Measurements from ENCODE around the gene ANKRD55.
"Not testable (repeated sequence)": the region's sequence is repeated elsewhere in the genome, so short reads cannot be mapped to it uniquely, and the experiment has no call there.

Gene ANKRD55

DNA sequence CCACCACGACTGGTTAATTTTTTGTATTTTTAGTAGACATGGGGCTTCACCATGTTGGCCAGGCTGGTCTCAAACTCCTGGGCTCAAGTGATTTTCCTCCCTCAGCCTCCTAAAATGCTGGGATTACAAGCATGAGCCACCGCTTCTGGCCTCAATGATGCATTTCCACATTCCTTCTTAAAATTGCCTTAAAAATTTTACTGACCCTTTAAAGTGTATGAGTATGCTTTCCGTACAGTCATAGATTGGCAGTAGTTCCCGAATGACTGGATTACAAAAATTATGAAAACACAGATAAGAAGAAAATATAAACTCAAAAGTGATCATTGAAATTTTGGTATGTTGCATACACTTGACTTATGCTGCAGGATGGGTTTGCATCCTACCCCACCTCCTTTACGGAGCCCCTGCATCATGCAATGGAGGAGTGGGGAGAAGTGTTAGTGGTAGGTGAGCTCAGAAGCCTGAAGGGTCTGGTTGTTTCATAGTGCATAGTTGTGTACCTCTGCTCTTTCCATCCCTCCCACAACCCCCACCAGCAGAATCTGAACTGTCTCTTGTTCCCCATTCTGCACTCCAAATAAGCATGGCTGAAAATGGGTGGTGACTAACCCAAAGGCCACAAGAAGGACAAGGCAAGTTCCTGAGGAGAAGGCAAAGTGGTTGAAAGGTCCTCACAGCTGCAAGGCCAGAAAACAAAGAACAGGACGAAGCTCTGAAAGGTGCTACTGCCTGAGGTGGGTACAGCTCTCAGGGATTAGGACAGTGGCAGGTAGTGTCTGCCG is 26.8 kb downstream of the ANKRD55 start:
- no peak for DNase-seq

DNA sequence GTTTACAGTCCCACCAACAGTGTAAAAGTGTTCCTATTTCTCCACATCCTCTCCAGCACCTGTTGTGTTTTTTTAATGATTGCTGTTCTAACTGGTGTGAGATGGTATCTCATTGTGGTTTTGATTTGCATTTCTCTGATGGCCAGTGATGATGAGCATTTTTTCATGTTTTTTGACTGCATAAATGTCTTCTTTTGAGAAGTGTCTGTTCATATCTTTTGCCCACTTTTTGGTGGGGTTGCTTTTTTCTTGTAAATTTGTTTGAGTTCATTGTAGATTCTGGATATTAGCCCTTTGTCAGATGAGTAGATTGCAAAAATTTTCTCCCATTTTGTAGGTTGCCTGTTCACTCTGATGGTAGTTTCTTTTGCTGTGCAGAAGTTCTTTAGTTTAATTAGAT is 29.2 kb downstream of the ANKRD55 start:
- DNase-seq = not testable (repeated sequence)

DNA sequence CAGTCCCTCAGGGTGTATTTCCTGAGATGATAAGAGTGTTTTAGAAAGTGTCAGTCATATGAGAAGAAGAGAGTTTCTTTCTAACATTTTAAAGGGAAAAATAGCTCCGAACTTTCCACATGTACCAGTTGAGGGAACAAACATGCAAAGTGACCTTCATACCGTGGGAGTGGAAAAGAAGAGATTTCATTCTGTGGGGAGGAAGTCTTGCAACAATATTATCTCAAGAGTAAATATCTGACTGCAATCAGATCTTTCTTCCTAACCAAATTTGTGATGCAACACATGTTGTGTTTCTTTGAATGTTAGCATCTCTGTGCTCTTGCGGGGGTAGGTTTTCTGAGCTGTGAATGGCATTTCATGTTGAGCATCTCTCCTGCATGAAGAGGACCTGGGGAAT is 30.6 kb downstream of the ANKRD55 start:
- no peak for DNase-seq

DNA sequence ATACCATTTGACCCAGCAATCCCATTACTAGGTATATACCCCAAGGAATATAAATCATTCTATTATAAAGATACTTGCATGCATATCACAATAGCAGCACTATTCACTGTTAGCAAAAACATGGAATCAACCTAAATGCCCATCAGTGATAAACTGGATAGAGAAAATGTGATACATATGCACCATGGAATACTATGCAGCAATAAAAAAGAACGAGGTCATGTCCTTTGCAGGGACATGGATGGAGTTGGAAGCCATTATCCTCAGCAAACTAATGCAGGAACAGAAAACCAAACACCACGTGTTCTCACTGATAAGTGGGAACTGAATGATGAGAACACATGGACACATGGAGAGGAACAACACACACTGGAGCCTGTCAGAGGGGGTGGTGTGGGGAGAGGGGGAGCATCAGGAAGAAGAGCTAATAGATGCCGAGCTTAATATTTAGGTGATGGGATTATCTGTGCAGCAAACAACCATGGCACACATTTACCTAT is 31.3 kb downstream of the ANKRD55 start:
- not testable (repeated sequence) for DNase-seq

DNA sequence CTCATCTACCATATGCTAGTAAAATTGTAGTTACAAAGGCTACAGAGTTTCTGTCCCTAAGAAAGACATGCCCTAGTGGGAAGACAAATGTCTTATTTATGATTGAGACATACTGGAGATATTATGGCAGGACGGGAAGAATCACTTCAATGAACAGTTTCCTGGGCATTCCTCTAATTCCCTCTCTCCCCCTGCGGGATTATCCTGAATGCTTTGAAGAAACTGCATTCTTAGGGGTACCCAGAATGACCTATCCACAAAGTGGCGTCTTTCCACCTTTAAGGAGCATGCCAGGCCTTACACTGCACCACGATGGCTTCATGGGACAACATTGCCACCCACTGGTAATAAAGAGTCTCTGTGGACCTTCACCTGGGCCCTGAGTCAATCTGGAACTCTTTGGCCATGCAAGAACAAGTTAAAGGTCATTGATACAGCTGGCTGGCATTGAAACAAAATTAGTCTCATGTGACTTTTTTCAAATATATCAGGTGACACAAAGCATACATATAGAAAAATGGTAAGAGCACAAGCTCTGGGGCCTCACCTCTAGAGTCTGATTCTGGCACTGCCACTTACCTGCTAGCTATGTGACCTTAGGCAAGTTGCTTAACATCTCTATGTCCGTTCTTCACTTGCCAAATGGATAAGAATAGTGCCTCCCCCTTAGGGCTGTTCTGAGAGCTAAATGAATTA is 32.0 kb downstream of the ANKRD55 start:
- peak; percentile 73 for DNase-seq

DNA sequence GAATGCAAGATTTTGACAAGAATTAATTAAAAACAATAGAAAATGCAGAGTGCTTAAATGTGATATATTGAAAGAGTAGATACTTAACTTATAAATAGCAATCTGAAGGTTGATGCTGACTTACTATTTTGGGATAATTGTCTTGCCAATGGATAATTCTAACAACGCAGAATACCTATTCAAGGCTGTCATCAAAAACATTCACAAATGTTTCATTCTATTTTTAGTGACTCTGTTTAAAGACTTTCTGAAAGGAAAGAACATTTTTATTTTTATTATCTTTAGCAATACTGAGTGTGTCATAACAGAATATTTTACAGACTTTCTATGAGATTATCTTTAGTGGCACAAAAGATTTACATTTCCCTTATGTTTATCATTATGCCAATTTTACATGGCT is 38.1 kb downstream of the ANKRD55 start:
- DNase-seq = no peak

DNA sequence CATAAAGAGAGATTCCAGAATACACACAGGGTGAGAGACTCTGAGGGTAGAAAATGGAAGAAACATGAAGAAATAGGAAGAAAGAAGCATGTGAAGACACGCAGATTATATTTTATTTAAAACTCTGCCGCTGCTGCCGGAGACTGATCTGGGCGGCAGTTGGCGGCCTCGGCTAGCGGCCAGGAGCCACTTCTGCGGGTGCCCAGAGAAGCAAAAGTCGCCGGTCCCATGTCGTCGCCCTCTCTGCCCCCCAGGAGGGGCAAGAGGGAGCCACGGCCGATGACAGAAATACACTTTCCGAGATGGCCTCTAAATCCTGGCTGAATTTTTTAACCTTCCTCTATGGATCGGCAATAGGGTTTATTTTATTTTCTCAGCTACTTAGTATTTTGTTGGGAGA is 40.9 kb downstream of the ANKRD55 start:
- DNase-seq = no peak

DNA sequence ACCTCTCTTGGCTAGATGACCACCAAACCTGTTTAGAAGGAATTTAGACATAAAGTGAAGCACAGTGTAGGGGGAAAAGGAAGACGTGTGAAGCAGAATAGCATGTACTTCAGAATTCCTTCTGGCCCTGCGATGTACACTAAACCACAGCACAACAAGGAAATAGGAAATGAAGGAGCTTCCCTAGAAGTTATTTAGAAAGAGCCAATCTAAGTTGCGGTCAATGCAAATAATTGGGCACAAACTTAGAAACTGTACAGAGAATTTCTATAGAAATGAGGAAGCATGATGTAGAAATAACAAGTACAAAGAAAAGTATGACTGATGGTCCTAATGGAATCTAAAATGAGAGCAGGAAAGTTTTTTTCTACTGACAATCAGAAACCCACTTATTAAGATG is 41.5 kb downstream of the ANKRD55 start:
- no peak for DNase-seq

DNA sequence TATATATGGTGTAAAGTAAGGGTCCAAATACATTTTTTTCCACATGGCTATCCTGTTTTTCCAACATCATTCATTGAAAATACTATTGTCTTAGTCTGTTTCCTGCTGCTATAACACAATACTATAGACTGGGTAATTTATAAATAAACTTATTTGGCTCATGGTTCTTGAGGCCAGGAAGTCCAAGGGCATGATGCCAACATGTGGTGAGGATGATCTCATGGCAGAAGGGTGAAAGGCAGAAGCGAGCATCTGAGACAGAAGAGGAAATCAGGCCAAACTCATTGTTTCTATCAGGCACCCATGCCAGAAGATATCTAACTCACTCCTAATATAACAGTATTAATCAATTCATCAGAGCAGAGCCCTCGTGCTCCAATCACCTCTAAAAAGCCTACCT is 42.6 kb downstream of the ANKRD55 start:
- DNase-seq = peak; percentile 77

DNA sequence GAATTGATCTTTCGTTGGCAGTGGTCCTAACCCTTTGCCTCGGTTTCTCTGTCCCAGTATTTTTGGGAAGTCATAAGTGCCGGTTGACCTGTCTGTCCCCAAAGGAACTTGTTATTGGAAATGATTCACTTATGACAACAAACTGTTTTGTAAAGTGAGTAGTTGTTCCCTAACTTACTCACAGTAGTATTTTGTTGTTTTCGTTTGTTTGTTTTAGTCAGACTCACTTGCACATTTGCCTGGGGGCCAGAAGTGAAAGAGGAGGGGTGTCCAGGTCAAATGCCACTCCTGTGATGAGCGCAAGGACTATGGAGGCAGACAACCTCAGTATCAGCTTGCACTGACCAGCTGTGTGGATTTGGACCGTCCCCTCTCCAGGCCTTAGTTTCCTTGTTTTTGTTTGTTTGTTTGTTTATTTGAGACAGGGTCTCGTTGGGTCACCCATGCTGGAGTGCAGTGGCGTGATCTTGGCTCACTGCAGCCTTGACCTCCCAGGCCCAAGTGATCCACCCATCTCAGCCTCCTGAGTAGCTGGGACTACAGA is 47.3 kb downstream of the ANKRD55 start:
- no peak for DNase-seq

DNA sequence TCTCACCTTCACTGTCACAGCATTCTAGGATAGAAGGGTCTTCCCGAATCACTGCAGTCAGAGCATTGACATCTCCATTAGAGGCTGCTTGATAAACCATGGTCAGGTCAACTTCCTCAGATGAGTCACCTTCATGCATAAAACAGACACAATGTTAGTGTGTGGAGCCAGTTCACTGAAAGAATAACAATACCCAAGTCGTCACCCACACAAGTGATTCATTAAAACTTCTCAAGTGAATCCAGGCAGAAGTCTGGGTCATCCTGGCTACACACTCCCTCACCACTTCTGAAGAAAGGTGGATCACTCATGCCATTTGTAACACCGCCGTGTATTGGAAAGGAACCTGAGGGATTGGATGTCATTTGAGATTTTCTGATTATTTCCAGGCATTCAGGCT is 49.6 kb downstream of the ANKRD55 start:
- DNase-seq = no peak

DNA sequence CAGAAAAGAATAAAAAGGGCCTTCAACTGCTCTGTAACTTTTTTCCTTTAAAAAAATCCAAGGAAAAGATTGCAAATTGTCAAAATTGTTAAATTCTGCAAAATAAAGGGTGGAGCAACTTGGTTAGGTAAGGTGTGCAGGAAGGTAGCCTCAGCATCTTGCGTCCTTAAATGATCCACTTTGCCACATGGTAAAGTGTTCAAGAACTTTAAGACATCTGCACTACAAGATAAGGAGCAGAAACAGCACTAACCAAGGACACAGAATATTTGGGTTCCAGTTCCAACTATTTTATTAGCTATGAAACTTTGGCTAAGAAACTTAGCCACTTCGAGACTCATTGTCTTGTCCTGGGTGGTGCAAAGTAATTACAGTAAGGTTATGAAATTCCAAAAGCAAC is 53.7 kb downstream of the ANKRD55 start:
- DNase-seq = no peak

DNA sequence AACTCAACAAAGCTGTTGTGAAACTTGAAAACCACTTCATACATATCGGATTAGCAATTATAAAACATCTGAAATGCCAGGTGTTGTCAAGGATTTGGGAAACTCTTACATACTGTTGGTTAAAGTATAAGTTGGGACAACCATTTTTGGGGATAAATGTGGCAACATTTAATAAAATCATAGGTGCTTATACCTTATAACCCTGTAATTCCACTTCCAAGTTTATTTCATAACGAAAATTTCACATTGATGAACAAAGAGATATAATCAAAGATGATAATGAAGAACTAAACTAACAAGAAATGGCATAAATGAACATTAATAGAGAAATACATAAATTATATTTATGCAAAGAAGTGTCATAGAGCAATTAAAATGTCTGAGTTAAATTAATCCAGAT is 54.3 kb downstream of the ANKRD55 start:
- DNase-seq = no peak

DNA sequence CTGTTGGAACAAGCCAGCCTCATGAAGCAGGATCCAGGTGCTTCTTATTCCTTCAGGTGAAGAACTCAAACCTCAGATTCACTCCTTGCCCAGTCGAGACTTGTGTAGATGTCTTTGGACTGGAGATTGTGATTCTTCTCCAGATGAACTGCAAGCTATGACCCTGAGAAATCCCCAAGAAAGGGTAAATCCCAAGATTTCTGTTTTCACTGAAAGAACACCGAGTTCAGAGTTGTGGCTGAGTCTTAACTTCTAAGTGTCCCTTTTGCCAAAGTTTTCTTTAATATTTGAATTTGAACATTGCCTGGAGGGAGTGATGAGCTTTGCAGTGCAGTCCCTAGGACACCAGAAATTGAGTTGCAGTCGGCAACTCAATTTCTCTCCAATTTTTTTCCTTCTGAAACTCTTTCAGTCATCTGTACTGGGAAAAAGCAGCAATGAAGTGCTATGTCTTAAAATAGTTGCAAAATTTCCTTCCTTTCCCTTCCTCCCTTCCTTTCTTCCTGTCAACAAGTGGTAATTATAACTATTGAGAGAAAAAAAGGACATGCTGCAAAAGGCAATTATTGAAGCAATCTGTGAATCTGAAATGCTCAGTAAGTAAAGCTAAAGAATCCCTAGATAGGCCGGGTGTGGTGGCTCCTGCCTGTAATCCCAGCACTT is 56.1 kb downstream of the ANKRD55 start:
- no peak for DNase-seq

DNA sequence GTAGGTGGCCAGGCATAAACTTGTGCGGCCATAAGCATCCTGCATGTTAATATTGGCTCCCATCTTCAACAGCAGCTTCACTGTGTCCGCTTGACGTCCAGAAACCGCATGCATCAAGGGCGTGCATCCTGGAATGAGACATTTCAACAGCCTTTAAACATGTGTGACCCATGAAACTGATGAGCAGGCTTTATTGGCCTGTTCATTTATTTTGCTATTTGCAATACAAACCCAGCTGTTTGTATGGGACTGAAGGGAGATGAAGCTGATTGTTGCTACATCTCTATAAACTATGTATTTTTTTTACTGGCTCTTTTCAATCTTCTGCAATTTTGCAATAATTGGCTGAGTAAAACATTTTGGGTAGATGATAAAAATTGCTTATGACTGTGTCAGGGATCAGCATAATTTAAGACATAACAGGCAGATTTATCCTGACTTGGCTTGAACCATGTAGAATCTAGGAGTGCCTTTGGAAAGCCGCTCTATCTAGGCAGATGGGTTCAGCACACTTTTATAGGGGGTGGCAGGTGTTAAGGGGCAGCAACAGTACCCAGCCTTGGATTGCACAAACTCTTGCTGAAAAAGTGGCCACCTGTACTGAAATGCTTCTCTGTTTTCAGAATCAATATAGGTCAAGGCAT is 56.9 kb downstream of the ANKRD55 start:
- DNase-seq = no peak

DNA sequence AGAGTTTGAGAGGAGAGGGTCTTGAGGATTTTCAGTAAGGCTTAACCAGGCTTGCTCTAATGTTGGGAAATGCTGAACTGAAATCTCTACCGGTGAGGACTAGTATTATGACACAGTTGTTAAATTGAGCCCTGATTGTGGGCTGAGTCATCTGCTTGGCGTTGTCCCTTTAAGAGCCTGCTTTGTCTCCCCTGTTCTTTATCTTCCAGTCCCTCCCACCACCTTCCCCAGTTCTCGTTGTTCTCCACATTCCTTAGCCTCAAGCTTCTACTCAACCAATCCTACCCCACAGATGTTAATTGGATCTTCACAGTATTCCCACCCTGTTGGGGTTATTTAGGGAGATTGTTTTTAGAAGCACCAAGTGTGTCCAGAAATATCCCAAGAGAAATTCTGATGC is 57.6 kb downstream of the ANKRD55 start:
- DNase-seq = no peak

DNA sequence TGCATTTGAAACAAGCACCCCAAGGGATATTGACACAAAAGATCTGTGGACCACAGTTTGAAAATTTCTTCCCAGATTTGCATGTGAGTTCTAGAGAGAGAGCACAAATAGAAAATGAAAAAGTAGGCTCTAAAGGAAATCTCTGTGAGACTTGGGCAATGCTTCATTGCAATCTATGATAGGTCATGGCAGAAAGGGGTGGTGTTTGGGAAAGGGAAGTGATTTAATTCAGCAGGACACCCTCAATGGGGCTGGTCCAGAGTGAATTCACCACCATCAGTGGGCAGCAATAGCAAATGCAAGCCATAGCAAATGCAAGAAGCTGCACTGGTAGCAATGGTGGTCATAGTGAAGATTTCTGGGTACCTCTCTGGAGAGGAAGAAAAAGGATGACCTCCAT is 58.1 kb downstream of the ANKRD55 start:
- no peak for DNase-seq

DNA sequence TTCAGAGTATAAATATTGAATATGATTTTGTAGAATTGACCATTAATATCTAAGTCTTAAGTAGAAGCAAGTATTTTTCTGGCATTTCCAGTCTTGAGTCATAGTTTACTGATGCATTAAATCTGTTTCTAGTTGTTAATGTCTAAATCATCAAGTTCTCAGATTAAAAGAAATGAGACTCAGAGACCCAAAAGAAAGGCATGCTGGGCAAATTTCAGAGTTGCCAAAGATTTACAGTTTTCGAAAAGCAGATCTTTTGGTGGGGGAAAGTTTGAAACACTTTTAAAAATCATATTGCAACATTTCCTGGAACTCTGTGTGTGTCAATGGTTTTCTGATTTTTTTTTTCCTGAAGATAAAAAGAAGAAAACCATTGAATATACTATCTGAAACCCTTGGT is 60.9 kb downstream of the ANKRD55 start:
- no peak for DNase-seq

DNA sequence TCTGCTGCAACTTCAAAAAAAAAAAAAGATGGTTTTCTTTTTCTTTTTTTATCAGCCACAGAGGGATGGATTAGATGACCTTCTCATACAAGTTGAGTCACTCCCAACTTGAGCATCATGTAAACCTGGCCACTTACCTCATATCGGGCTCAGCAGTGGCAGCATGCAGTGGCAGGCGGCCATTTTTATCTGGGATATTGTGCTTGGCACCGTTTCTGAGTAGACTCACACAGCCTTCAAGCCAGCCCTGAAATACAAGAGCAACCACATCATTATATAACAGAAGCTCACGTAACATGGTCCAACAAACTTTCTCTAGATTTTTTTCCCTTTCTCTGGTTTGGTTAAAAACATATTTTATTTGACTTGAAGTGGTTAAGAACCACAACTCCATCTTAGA is 62.6 kb downstream of the ANKRD55 start:
- DNase-seq = no peak

DNA sequence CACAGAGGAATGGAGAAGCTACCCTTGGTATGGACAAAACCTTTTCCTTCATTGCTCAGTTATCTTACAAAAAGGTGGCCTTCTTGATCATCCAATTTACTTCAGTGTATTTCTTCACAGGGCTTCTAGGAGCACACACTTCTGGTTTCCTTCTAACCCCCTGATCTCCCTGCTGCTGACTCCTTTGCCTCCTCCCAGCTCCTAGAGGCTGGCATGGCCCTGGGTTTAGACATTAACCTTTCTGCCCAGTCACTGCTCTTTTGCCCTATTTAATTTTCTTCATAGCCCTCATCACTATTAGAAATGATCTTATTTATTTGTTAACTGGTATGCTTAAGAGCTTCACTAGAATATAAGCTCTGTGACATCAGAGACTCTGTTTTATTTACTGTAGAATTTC is 63.2 kb downstream of the ANKRD55 start:
- no peak for DNase-seq

DNA sequence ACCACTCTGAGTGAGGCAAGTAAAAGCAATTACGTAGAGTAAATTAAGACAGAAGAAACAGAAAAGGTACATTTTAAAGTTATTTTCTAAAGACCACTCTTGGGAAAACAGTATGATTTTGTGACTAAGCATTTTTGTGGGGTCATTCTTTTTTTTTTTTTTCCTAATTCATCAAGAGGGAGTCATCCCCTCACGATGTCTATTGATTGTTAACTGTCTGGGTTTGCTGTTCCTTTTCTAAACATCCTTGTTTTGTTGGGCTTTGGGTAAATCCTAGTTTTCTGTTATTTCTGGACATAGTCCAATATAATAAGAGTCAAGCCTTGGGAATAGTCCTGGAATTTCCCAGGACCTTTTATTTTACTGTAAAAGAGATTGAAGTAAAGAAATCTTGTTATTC is 63.8 kb downstream of the ANKRD55 start:
- DNase-seq = no peak

DNA sequence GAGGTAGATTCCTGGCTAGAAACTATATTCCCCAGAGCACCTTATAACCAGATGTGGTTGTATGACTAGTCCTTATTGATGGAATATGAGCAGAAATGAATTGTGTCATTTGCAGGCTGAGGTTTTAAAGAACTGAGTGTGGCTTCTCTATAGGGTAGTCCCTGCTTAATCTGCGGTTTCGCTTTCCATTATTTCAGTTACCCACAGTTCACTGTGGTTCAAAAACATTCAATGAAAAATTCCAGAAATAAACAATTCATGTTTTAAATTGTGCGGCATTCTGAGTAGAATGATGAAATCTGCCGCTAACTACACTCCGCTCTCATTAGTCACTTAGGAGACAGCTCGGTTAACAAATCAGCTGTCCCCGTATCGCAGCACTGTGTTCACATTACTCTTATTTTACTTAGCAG is 65.1 kb downstream of the ANKRD55 start:
- DNase-seq = no peak

DNA sequence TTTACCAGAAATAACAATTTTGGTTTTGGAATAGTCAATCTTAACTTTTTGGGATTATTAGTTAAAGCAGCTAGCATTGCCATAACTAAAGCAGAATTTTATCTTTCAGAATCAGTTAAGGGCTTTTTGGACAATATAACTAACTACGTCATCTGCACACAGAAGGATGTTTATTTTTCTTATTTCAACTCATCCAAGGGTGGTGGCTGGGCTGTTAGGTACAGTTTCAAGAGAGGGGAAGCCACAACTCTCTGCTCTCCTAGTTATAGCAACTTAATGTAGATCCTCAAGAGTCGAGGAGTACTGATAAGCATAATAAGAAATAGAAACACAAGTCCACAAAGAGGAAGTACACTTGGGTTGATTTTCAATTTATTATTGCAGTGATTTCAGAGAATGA is 65.6 kb downstream of the ANKRD55 start:
- no peak for DNase-seq
